Activated T-helper 1 cell treated with Interleukin-2 at 50 U/mL for 16 hours (primary cell): Measurements from ENCODE around the gene FAM110D.

ENCODE experiments used
- DNase-seq: peaks from one replicate; pipeline ENCODE4 v3.0.0-alpha.2; 2020; ENCODE audit warnings: low read depth

The FAM110D gene

GRCh38 chr1:26158908-26159742 is at the start of gene FAM110D:
FAM110D (plus strand) TSS chr1:26159079; CDS start chr1:26161292, 2,213 bp downstream.
- DNase-seq = no peak

- no peak for DNase-seq
Observed at GRCh38 chr1:26109229-26110164, 49.4 kb upstream of the FAM110D start.

- DNase-seq = peak; percentile 61
Observed at GRCh38 chr1:26110731-26111529, 47.9 kb upstream of the FAM110D start.

GRCh38 chr1:26111530-26112406 is 47.1 kb upstream of the FAM110D start, which contains the start of gene PDIK1L:
PDIK1L (plus strand) TSS chr1:26111824; CDS start chr1:26114309, 2,485 bp downstream.
- peak; percentile 94 for DNase-seq

GRCh38 chr1:26112407-26112775 is 46.5 kb upstream of the FAM110D start:
- DNase-seq = no peak

- DNase-seq = no peak
Observed at GRCh38 chr1:26114165-26114927, 44.5 kb upstream of the FAM110D start.

GRCh38 chr1:26119892-26120608 is 38.8 kb upstream of the FAM110D start:
- DNase-seq = no peak

GRCh38 chr1:26121854-26122773 is 36.8 kb upstream of the FAM110D start:
- no peak for DNase-seq

- DNase-seq = no peak
Observed at GRCh38 chr1:26122988-26123973, 35.6 kb upstream of the FAM110D start.

- no peak for DNase-seq
Observed at GRCh38 chr1:26124418-26125331, 34.2 kb upstream of the FAM110D start.

GRCh38 chr1:26125382-26125781 is 33.5 kb upstream of the FAM110D start:
- no peak for DNase-seq

GRCh38 chr1:26125946-26126320 is 32.9 kb upstream of the FAM110D start:
- DNase-seq = no peak

- DNase-seq = peak; percentile 34
Observed at GRCh38 chr1:26126321-26127084, 32.4 kb upstream of the FAM110D start.

GRCh38 chr1:26127235-26128163 is 31.4 kb upstream of the FAM110D start:
- no peak for DNase-seq
